Stimulated activated CD8-positive, alpha-beta memory T cell treated with anti-CD3 and anti-CD28 coated beads, Interleukin-12 subunit alpha, Interleukin-12 subunit beta, amount 100 ng/mL, for 1 hour (primary cell): ENCODE measurements around the gene TRPM3.

Experiments used
- DNase-seq: peaks from one replicate; pipeline ENCODE4 v3.0.0-alpha.2; 2020; ENCODE audit warnings: low read depth

TRPM3 gene

DNA sequence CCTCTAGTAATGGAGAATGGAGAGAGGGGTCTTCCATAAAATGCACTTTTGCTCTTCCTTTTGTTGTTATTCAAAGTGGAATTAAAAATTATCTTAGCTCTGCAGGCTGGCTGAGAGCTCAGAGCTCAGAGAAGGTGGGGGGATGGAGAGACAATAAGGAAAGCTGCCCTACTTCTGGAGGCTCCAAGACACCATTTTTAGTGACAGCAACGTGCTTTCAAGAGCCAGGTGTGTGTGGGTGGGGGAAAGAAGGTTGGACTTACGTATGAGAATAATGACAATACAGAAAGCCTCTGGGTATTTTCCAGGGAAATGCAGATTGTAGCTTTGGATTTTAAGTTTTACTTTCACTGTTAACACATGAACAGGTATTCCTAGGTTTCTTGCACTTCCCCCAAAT is 173.9 kb downstream of the TRPM3 start:
- no peak for DNase-seq

DNA sequence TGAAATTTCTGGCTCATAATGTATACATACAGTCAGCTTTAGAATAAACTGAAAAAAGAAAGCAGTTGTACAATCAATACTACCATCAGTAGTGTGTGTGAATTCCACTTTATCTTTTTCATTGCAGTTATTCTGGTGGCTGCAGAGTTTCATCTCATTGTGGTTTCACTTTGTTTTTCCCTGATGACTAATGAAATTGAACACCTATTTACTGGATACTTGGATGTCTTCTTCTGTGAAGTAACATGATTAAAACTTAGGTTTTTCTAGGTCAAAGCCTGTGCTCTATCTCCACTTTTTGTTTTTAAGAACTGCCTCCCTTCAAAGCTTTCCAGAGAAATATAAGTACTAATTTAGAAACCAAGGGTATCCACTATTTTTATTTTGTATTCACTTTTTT is 174.3 kb downstream of the TRPM3 start:
- no peak for DNase-seq

GRCh38 chr9:70945301-70945700 is 176.1 kb downstream of the TRPM3 start:
- DNase-seq: no peak

GRCh38 chr9:70941191-70941590 is 180.2 kb downstream of the TRPM3 start:
- DNase-seq: no peak

DNA sequence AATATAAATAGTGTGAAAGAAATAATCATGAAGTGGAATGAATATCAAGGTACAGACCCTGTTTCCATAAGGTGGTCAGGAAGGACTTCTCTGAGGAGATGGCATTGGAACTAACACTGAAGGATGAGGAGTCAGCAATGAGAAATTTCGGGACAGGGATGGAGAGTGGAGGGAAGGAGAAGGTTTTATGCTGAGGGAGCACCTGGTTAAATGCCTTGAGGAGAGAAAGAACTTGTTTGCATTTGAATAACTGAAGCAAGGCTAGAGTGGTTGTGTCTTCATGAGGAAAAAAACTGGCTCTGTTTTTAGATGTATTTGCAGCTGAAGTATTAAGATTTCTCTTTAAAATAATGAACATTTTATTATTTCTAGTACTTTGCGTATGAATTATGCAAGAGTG is 180.8 kb downstream of the TRPM3 start:
- DNase-seq: no peak

DNA sequence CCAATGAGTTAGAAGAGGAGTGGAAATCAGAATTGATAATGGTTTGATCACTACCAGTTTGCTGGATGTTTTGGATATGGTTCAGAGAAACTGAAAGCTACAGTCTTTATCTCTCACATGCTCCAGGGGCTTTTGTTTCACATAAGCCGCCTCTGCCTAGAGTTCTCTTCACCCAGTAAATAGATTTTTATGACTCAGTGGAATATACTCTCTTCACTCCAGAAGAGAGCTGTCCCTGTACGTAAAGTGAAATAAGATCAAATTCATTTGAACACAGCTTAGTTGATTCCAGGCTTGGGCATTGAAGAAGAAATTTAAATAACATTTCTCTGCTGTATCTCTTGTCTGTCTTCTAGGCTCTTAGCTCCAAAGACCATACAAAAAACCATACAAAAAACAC is 184.9 kb downstream of the TRPM3 start:
- DNase-seq: no peak

DNA sequence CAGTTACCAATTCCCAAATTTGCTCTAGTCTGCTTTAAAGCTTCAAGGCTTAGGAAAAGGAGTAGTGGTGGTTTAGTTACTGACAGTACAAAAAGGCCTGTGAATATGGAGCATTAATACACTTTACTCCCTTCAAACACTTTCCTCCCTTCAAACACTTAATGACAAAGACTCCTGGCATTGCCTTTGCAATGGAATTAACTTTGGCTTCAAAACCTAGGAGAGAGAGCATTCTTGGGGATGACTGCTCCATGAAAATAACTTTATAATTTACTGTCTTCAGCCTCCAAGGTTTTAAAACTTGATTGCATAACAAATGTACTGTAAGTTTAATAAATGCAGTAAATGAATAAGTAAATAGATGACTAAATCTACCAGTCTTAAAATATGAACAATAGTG is 185.6 kb downstream of the TRPM3 start:
- DNase-seq: no peak

DNA sequence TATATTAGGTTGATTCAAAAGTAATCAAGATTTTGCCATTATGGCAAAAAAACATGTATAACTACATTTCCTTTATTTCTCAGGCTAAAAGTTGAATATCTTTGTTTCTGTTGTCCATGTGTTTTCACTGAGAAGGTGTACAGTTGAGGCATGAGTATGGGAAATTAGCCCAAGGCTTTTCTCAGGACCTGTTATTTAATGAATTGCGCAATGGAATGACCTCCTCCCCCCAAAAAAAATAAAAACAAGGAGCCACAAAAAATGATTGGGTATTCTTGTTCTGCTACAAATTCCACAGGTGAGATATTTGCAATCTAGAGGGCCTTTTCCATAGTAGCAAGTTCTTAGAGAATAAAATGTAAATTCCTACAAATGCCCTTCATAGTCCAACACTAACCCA is 186.8 kb downstream of the TRPM3 start:
- no peak for DNase-seq

DNA sequence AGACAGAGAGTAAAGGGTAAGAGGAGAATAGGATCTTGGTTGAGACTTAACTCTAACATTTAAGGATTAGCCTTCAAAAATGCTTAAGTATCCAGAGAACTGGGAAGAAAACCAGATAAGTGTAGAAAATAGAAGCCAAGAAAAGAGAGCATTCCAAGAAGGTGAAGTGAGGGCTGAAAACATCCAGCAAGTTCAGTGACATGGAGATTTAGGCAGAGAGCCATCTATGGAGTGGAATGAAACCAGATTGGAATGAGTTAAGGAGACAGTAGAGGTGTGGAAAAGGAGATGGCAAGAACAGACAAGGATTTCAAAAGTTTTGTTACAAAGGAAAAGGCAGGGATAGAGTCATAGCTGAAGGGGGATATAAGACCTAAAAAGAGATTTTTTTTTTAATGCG is 188.1 kb downstream of the TRPM3 start:
- DNase-seq: no peak

GRCh38 chr9:70932097-70932496 is 189.3 kb downstream of the TRPM3 start:
- DNase-seq: no peak

DNA sequence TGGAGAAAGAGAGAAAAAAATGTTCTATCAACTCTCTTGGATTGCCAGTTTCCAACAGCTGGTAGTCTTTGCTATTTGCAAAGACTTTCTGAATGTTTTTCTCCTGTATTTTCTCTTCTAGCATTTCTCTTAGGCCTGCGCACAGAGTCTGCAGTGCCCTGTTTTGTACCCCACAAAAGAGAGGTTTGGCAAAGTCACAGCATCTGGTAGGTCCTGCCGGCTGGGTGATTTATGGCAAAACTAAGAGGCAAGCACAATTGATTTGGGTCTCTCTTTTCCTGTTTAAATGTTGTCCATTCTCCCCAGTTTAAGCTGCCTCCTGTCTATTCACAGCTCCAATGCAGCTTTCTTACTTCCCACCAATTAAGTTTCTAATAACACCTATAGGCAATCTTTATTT is 193.9 kb downstream of the TRPM3 start:
- DNase-seq: no peak

- DNase-seq: no peak
These were observed 196.4 kb downstream of the TRPM3 start for GRCh38 chr9:70924895-70925547.

DNA sequence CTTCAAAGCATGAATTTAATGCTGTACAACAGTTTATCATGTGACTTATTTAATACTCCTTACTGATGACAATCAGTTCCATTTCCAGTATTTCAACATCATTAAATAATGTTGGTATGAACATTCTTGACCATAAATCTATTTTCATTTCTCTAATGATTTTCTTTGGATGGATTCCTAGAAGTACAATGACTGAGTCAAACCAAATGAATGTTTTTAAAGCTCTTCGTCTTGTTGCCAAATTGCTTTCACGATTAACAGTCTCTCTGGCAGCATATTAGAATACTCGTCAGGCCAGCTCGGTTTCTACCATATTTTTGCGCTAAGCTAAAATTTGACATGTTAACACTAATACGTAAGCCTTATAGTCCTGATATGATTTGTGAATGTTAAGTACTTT is 197.0 kb downstream of the TRPM3 start:
- DNase-seq: no peak

DNA sequence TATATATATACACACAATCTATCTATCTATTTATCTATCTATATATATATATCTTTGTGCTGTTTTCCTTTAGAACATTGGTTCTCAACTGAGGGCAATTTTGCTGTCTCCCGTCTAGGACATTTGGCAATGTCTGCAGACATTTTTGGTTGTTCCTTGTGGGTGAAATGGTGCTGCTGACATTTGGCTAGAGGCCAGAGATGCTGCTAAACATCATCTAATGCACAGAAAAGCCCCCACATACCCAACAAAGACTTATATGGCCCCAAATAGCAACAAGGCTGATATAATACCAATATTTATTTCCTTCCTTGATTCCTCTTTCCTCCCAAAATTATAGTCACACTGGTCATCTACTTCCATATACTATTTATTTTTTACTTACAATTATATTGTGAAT is 197.5 kb downstream of the TRPM3 start:
- no peak for DNase-seq

- DNase-seq: no peak
These were observed 200.3 kb downstream of the TRPM3 start for GRCh38 chr9:70921136-70921535.

DNA sequence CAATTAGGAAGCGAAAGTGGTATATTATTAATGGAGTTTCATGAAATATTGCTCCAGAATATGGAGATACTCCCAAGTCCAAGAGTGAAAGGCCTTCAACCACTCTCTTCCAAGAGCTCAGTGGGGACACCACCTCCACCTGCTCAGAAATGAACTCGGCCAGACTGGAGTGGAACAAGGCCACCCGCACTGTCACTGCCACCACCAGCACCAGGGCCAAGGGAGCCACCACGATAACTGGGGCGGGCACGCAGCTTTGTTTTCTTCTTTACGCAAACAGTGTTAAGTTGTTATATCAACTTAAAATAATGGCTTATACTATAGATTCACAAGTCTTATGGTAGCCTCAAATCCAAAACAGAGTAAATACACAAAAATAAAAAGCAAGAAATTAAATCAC is 204.1 kb downstream of the TRPM3 start:
- DNase-seq: no peak

GRCh38 chr9:70911791-70912190 is 209.6 kb downstream of the TRPM3 start:
- no peak for DNase-seq

GRCh38 chr9:70910598-70910997 is 210.8 kb downstream of the TRPM3 start:
- DNase-seq: no peak

DNA sequence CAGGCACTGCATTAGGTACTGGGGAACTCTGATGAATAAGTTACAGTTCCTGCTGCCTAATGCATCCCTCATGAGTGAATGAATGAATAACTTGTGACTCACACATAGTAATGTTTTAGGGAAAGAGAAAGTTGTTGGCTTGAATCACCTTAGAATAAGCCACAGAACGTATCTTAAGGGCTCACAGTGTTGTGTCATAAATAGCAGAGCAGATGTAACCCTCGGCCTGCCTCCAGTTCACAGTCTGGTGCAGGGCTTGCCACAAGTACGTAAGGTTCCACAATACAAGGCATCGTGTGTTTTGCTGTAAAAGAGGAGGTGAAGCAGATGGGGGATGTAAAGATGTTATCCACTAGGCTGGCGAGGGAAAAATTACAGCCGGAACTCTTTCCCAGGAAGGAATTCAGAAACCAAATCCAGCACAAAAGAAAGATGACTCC is 218.7 kb downstream of the TRPM3 start:
- no peak for DNase-seq

- DNase-seq: no peak
These were observed 219.2 kb downstream of the TRPM3 start for GRCh38 chr9:70902171-70902570.

- DNase-seq: no peak
These were observed 219.7 kb downstream of the TRPM3 start for GRCh38 chr9:70901746-70902145.

DNA sequence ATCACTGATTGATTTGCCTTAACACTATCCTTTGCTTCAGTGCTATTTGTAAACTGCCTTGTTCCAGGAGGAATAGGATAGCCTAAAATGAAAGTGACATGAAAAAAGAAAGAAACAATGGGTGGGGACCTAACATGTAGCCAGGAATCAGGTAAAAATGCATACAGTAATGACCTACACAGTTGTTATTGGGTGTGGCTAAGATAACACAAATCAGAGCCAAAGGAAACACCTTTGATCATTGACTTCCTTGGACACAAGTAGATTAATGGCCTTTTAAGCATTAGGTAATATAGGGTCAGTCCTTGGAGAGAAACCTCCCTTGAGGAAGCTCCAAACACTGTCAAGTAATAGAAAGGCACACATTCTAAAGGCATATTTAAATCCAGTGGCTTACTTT is 220.4 kb downstream of the TRPM3 start:
- no peak for DNase-seq

DNA sequence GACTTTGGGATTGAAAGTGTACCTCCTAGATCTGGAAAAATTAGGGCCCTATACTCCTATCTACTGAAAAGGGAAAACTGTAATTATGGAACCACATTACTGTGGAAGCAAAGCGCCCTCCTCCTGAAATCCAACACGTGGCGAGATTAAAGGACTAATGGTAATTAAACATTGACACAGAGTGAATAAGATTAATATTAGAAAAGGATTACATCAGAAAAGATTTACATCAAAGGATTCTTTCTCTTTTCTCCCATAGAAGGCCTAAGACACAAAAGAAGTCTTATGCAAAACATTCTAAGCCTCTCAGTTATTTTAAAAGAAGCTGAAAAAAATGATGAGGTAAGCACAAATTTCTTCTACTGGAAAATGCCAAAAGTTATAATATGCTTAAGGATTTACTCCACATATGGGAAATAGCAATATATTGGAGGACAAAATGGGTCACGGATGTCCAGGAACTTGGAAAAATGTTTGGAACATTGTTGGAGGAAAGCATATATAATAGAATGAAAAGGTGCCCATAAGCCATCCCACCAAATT is 227.8 kb downstream of the TRPM3 start:
- DNase-seq: no peak

DNA sequence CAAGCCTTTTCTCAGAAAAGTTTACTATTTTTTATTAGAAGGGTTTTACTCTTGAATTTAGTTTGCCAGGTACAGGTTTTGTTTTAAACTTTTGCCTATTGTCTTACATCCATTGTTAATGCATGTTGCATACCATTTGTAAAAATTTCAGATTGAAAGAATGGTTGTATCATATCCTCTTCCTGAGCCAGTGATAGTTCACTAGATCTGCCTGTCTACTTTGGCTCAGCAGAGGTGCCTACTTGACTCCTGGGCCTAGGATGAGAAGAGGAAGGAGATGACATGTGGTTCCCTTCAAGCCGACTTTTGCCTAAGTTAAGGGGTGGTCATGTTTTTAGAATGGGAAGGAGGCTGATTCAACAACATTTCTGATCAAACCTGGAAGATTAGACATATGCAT is 232.9 kb downstream of the TRPM3 start:
- no peak for DNase-seq
